Middle frontal gyrus (tissue), 1 donor: Measurements from ENCODE around the gene MRPL49.
"Not testable (repeated sequence)": the region's sequence is repeated elsewhere in the genome, so short reads cannot be mapped to it uniquely, and the experiment has no call there.

Experiments
- DNase-seq: peaks from one replicate; pipeline ENCODE4 v3.0.0-alpha.2; 2015; ENCODE audit warnings: low spot score; ENCODE audit errors: extremely low spot score

MRPL49 gene

GRCh38 chr11:65165410-65166317 is 43.5 kb downstream of the MRPL49 start:
- no peak for DNase-seq

- DNase-seq = no peak
Observed at GRCh38 chr11:65166893-65167292, 44.8 kb downstream of the MRPL49 start.

- DNase-seq = no peak
Observed at GRCh38 chr11:65167656-65168055, 45.5 kb downstream of the MRPL49 start.

GRCh38 chr11:65169164-65169641 is 47.1 kb downstream of the MRPL49 start:
- DNase-seq = no peak

GRCh38 chr11:65170058-65170534 is 48.0 kb downstream of the MRPL49 start, which contains the start of gene SPDYC:
TSS of gene SPDYC (plus strand) at chr11:65170233. CDS start at chr11:65171358, 1,125 bp downstream.
- DNase-seq = no peak

GRCh38 chr11:65172600-65172999 is 50.5 kb downstream of the MRPL49 start:
- no peak for DNase-seq

- not testable (repeated sequence) for DNase-seq
Observed at GRCh38 chr11:65174571-65175010, 52.5 kb downstream of the MRPL49 start.
